GM23338 (cell line): Measurements from ENCODE around the gene AOC1. TPM values are rescaled to one million over a fixed set of nuclear protein-coding genes. Genes with fewer than 3 reads are reported as not detected.

Experiments
- ATAC-seq: fragments of 200-7000 bp; cut with Tn5 transposase; 3 replicates; pipeline ENCODE4 v1.9.1; 2020
- DNase-seq: peaks from one replicate; pipeline ENCODE4 v3.0.0-alpha.2; 2015; ENCODE audit warnings: low spot score
- H2AFZ ChIP-seq: fragments of 200-600 bp; sonication (generic); 2 replicates; pipeline ENCODE4 v1.8.0; 2016; ENCODE audit warnings: antibody characterized with exemption, mild to moderate bottlenecking, moderate library complexity
- H3F3A ChIP-seq: fragments of 200-600 bp; sonication (generic); replicated peaks from 2 replicates; pipeline ENCODE4 v1.8.0; 2017; ENCODE audit warnings: antibody characterized with exemption, mixed run types, low read depth
- H3K27ac ChIP-seq: fragments of 200-600 bp; sonication (generic); 2 replicates; pipeline ENCODE4 v1.6.1; 2016; ENCODE audit warnings: low read depth
- H3K27me3 ChIP-seq: fragments of 200-600 bp; sonication (generic); 2 replicates; pipeline ENCODE4 v1.8.0; 2016; ENCODE audit warnings: mild to moderate bottlenecking, mixed run types, moderate library complexity; ENCODE audit not compliant: insufficient read depth
- H3K36me3 ChIP-seq: fragments of 200-600 bp; sonication (generic); 2 replicates; pipeline ENCODE4 v1.8.0; 2016; ENCODE audit warnings: mild to moderate bottlenecking; ENCODE audit not compliant: insufficient read depth
- H3K4me1 ChIP-seq: fragments of 200-600 bp; sonication (generic); 2 replicates; pipeline ENCODE4 v1.8.0; 2016; ENCODE audit warnings: mild to moderate bottlenecking, moderate library complexity; ENCODE audit not compliant: insufficient read depth
- H3K4me2 ChIP-seq: fragments of 200-600 bp; sonication (generic); 2 replicates; pipeline ENCODE4 v1.7.1; 2017; ENCODE audit warnings: mixed run types
- H3K4me3 ChIP-seq: fragments of 200-600 bp; sonication (generic); 2 replicates; pipeline ENCODE4 v1.6.1; 2016; ENCODE audit warnings: mixed run types
- H3K79me2 ChIP-seq: fragments of 200-600 bp; sonication (generic); replicated peaks from 2 replicates; pipeline ENCODE4 v1.8.0; 2017; ENCODE audit warnings: mild to moderate bottlenecking; ENCODE audit not compliant: insufficient read depth
- H3K9me2 ChIP-seq: fragments of 200-600 bp; sonication (generic); 2 replicates; pipeline ENCODE4 v1.8.0; 2017; ENCODE audit not compliant: insufficient read depth
- H4K20me1 ChIP-seq: fragments of 200-600 bp; sonication (generic); replicated peaks from 2 replicates; pipeline ENCODE4 v1.8.0; 2017; ENCODE audit warnings: mild to moderate bottlenecking; ENCODE audit not compliant: insufficient read depth
- H3K27ac Mint-ChIP-seq: 2 replicates; pipeline ENCODE4 v1.8.0; 2020; ENCODE audit warnings: inconsistent platforms, mild to moderate bottlenecking, moderate library complexity, mixed read lengths
- H3K27me3 Mint-ChIP-seq: 3 replicates; pipeline ENCODE4 v1.8.0; 2022; ENCODE audit warnings: low read depth, mild to moderate bottlenecking, moderate library complexity, mixed read lengths, inconsistent platforms; ENCODE audit not compliant: insufficient read depth, poor library complexity
- H3K36me3 Mint-ChIP-seq: 3 replicates; pipeline ENCODE4 v1.8.0; 2021; ENCODE audit warnings: low read depth, mild to moderate bottlenecking, inconsistent platforms, moderate library complexity, mixed read lengths
- H3K4me1 Mint-ChIP-seq: 3 replicates; pipeline ENCODE4 v1.8.0; 2020; ENCODE audit warnings: mild to moderate bottlenecking, inconsistent platforms, mixed read lengths
- H3K4me3 Mint-ChIP-seq: 3 replicates; pipeline ENCODE4 v1.8.0; 2021; ENCODE audit warnings: moderate library complexity, mild to moderate bottlenecking, inconsistent platforms, mixed read lengths
- H3K9me3 Mint-ChIP-seq: 3 replicates; pipeline ENCODE4 v1.8.0; 2020; ENCODE audit warnings: moderate library complexity, mild to moderate bottlenecking, inconsistent platforms, mixed read lengths
- JUNB ChIP-seq: IDR thresholded peaks from one replicate; pipeline ENCODE4 v1.6.1; 2016; ENCODE audit warnings: antibody characterized with exemption; ENCODE audit not compliant: unreplicated experiment
- STAT1 ChIP-seq: IDR thresholded peaks from one replicate; pipeline ENCODE4 v1.6.1; 2016; ENCODE audit warnings: antibody characterized with exemption; ENCODE audit not compliant: unreplicated experiment
- ZNF331 ChIP-seq: fragments of 250-450 bp; sonication (Bioruptor Pico); IDR thresholded peaks from 2 replicates; pipeline ENCODE4 v1.5.0; 2020; ENCODE audit warnings: low read depth, mild to moderate bottlenecking, moderate library complexity
- ZNF462 ChIP-seq: fragments of 250-450 bp; sonication (Bioruptor Pico); IDR thresholded peaks from 2 replicates; pipeline ENCODE4 v1.5.0; 2020; ENCODE audit warnings: mild to moderate bottlenecking, moderate library complexity
- polyA plus RNA-seq: library from polyadenylated mRNA; unstranded; fragments of >200 nt; fragmentation: Nextera tagmentation; extraction: Ambion mirVana; gene quantifications from 2 replicates; pipeline ENCODE4 v1.2.1, GENCODE V29; 2016
- total RNA-seq: library from RNA; depleted of rRNA; stranded (reverse); fragments of >200 nt; shearing (Covaris generic); gene quantifications from 2 replicates; pipeline ENCODE4 v1.2.3, GENCODE V29; 2014
- TF ChIP-seq, protein P1 (sequence below), 2 experiments: fragments of 200-600 bp in 1 of 2; sonication (generic) in 1 of 2; conservative IDR thresholded peaks; 2 replicates each; pipeline versions ENCODE4 v1.5.1 to v1.6.1; 2016 to 2017; ENCODE audit warnings: antibody characterized with exemption in 2 of 2, low read depth in 2 of 2, mild to moderate bottlenecking in 2 of 2, moderate library complexity in 1 of 2
- TF ChIP-seq, protein P2 (sequence below): IDR thresholded peaks from one replicate; pipeline ENCODE4 v1.6.1; 2018; ENCODE audit warnings: antibody characterized with exemption; ENCODE audit not compliant: unreplicated experiment

Gene AOC1
- total and polyA plus RNA-seq, 2 experiments from 2014 or later = not detected

DNA sequence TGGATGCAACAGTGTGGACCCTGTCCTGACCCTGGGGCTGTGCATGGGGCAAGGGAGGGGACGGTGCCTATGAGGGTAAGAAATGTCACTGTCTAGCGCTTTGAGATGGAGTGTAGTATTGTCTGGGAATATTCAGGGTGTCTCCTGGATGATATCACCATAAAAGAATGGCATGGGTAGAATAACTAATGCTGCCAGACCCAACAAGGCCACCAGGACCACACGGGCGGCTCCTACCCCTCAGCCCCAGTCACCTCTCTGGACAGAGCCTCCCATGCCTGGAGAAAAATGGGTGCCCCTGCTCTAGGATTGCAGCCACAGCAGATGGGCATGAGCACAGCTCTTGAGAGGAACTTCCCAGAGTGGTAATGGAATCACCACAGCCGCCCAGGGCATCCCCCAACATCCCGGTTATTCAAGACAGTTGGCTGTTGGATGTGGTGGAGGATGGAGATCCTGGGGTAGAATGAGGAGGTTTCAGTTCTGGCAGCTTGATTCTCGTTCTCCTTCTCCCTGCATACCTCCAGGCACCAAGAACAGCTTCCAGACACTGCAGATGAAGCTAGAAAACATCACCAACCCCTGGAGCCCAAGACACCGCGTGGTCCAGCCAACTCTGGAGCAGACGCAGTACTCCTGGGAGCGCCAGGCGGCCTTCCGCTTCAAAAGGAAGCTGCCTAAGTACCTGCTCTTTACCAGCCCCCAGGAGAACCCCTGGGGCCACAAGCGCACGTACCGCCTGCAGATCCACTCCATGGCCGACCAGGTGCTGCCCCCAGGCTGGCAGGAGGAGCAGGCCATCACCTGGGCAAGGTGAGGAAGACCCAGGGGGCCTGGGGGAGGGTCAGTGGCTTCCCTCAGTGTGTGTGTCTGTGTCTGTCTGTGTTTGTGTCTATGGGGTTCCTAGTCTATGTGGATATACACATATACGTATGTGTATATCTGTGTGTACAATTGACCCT is 6.2 kb downstream of the AOC1 start:
- Mint-ChIP-seq H3K27me3 (peaks cover 10% of the 10 kb centered on the region), H3K4me3 (no peak overlapping the region), H3K27ac (no peak overlapping the region), H3K4me1 (peaks cover 4% of the 10 kb centered on the region; the same call in 2 of the 3 replicates), H3K9me3 (no peaks in the 10 kb centered on the region; the same call in 2 of the 3 replicates), H3K36me3 (no peaks in the 10 kb centered on the region)
- DNase-seq = no peak
- TF ChIP-seq JUNB = no peak
- TF ChIP-seq STAT1 = no peak
- TF ChIP-seq, protein P1, sequence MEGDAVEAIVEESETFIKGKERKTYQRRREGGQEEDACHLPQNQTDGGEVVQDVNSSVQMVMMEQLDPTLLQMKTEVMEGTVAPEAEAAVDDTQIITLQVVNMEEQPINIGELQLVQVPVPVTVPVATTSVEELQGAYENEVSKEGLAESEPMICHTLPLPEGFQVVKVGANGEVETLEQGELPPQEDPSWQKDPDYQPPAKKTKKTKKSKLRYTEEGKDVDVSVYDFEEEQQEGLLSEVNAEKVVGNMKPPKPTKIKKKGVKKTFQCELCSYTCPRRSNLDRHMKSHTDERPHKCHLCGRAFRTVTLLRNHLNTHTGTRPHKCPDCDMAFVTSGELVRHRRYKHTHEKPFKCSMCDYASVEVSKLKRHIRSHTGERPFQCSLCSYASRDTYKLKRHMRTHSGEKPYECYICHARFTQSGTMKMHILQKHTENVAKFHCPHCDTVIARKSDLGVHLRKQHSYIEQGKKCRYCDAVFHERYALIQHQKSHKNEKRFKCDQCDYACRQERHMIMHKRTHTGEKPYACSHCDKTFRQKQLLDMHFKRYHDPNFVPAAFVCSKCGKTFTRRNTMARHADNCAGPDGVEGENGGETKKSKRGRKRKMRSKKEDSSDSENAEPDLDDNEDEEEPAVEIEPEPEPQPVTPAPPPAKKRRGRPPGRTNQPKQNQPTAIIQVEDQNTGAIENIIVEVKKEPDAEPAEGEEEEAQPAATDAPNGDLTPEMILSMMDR (conservative IDR thresholded peaks at IDR 0.05; ENCODE audit: low read depth in 2 of 2) = no peak
- TF ChIP-seq, protein P2, sequence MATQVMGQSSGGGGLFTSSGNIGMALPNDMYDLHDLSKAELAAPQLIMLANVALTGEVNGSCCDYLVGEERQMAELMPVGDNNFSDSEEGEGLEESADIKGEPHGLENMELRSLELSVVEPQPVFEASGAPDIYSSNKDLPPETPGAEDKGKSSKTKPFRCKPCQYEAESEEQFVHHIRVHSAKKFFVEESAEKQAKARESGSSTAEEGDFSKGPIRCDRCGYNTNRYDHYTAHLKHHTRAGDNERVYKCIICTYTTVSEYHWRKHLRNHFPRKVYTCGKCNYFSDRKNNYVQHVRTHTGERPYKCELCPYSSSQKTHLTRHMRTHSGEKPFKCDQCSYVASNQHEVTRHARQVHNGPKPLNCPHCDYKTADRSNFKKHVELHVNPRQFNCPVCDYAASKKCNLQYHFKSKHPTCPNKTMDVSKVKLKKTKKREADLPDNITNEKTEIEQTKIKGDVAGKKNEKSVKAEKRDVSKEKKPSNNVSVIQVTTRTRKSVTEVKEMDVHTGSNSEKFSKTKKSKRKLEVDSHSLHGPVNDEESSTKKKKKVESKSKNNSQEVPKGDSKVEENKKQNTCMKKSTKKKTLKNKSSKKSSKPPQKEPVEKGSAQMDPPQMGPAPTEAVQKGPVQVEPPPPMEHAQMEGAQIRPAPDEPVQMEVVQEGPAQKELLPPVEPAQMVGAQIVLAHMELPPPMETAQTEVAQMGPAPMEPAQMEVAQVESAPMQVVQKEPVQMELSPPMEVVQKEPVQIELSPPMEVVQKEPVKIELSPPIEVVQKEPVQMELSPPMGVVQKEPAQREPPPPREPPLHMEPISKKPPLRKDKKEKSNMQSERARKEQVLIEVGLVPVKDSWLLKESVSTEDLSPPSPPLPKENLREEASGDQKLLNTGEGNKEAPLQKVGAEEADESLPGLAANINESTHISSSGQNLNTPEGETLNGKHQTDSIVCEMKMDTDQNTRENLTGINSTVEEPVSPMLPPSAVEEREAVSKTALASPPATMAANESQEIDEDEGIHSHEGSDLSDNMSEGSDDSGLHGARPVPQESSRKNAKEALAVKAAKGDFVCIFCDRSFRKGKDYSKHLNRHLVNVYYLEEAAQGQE = no peak
- ATAC-seq = no peak
- Histone ChIP-seq H3K4me3 (no peak overlapping the region), H3F3A (no peaks in the 10 kb centered on the region), H3K36me3 (no peaks in the 10 kb centered on the region), H3K27ac (no peak overlapping the region), H4K20me1 (no peaks in the 10 kb centered on the region), H2AFZ (no peak overlapping the region), H3K9me2 (no peaks in the 10 kb centered on the region), H3K27me3 (no peaks in the 10 kb centered on the region), H3K4me2 (no peak overlapping the region), H3K4me1 (no peaks in the 10 kb centered on the region), H3K79me2 (no peaks in the 10 kb centered on the region)

DNA sequence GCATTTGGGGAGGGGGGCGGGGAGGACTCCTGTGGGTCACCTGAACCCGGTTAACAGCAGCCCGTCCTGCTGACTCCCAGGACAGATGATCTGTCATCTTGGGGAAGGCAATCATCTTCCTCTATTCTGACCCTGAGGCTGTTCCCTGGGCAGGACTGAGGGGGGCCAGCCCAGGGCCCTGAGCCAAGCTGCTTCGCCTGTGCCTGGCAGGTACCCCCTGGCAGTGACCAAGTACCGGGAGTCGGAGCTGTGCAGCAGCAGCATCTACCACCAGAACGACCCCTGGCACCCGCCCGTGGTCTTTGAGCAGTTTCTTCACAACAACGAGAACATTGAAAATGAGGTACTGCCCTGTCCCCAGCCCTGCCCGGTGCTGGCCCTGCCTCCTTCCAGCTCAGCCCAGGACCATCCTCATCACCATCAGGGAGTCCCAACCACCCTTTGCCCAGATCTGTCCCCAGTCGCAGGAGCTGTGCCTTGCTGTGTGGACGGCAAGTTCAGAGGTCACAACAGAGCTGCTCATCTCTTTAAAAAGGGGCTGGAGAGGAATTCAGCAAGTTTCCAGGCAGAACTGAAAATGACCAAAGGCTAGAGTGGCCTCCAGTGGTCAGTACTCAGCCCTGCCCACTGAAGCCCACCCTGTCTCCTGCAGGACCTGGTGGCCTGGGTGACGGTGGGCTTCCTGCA is 8.1 kb downstream of the AOC1 start:
- H3F3A ChIP-seq = no peaks in the 10 kb centered on the region
- H3K79me2 ChIP-seq = no peaks in the 10 kb centered on the region
- Mint-ChIP-seq H3K4me3 (no peak overlapping the region), H3K4me1 (peaks cover 4% of the 10 kb centered on the region; the same call in 2 of the 3 replicates), H3K27ac (no peak overlapping the region), H3K9me3 (no peaks in the 10 kb centered on the region; the same call in 2 of the 3 replicates), H3K36me3 (no peaks in the 10 kb centered on the region), H3K27me3 (peaks cover 10% of the 10 kb centered on the region)
- H3K4me1 ChIP-seq = no peaks in the 10 kb centered on the region
- DNase-seq (no peak), ATAC-seq (no peak; the same call in 2 of the 3 replicates)
- no peak overlapping the region for H2AFZ ChIP-seq
- no peaks in the 10 kb centered on the region for H4K20me1 ChIP-seq
- no peak overlapping the region for H3K27ac ChIP-seq
- H3K9me2 ChIP-seq = no peaks in the 10 kb centered on the region
- H3K4me3 ChIP-seq = no peak overlapping the region
- H3K36me3 ChIP-seq = no peaks in the 10 kb centered on the region
- H3K27me3 ChIP-seq = no peaks in the 10 kb centered on the region
- H3K4me2 ChIP-seq = no peak overlapping the region
- TF ChIP-seq ZNF462 (CRISPR knock-in tag) (no peak), ZNF331 (CRISPR knock-in tag) (no peak)
